Mucosa of descending colon (tissue), 3 donors: ENCODE measurements around the gene GPRC5C. TPM values are rescaled to one million over a fixed set of nuclear protein-coding genes. Genes with fewer than 3 reads are reported as not detected.

Experiments
- ATAC-seq: fragments of 200-7000 bp; cut with Tn5 transposase; one replicate; pipeline ENCODE4 v1.9.1; 2020; ENCODE audit warnings: mild to moderate bottlenecking, moderate library complexity
- DNase-seq, 3 donors: peaks; one replicate each; pipeline ENCODE4 v3.0.0-alpha.2; 2020
- H3K36me3 ChIP-seq: fragments of 200-600 bp; one replicate; pipeline ENCODE4 v1.8.0; 2021; ENCODE audit warnings: low read depth, mild to moderate bottlenecking
- H3K4me1 ChIP-seq: fragments of 200-600 bp; one replicate; pipeline ENCODE4 v1.8.0; 2021; ENCODE audit warnings: low read depth, mild to moderate bottlenecking
- H3K4me3 ChIP-seq: fragments of 200-600 bp; one replicate; pipeline ENCODE4 v1.8.0; 2021; ENCODE audit warnings: mild to moderate bottlenecking
- H3K9me3 ChIP-seq: fragments of 200-600 bp; one replicate; pipeline ENCODE4 v1.8.0; 2021; ENCODE audit warnings: mild to moderate bottlenecking
- CTCF ChIP-seq: fragments of 200-600 bp; IDR thresholded peaks from one replicate; pipeline ENCODE4 v1.8.0; 2022; ENCODE audit warnings: antibody characterized with exemption, mild to moderate bottlenecking
- intact Hi-C, 2 donors: fragments of 100-400 bp; cut with DNase I in 1 of 2; cut with micrococcal nuclease in 1 of 2; formaldehyde crosslinking; loops; one replicate each; pipeline versions ENCODE4 v1.11.0 to v1.11.1; 2022; cut with DNase I, micrococcal nuclease
- long read RNA-seq, 2 donors: library from polyadenylated mRNA; unstranded; transcript quantifications; one replicate each; pipeline ENCODE4 v2.0.0, GENCODE V29; 2019 to 2021
- total RNA-seq, 3 donors: library from RNA; stranded (reverse); fragmentation: NEBNext Ultra II Directional in 2 of 3; extraction: Animal tissue kit (Norgen Biotek cat#: 25700) in 2 of 3; gene quantifications; one replicate each; pipeline versions ENCODE4 v1.2.1 to v1.2.4, GENCODE V29; 2021 to 2023
- donor health status: DM: no; HTN: no; CAD: no; lungs with moderate emphysema.
- donor health status: DM: no; HTN: no; CAD: no.
- donor health status: DM: no; HTN: yes; CAD: no.

GPRC5C gene
- 100 to 1,000 TPM in 2 of 3 donors, 10 to 100 TPM in 1; 62.2 to 172 (median 139) TPM for total RNA-seq
- long read RNA-seq, donor 1, transcript GPRC5C-202 (4 exons, 2,988 nt) = major isoform, 32 of 98 reads
- long read RNA-seq, donor 1, partial matches to known transcripts = 26 of 98 reads
- long read RNA-seq, donor 1, other reads (novel, unspliced or antisense) = 37 of 98 reads
- long read RNA-seq, donor 2, transcript GPRC5C-202 (4 exons, 2,988 nt) = major isoform, 31 of 86 reads
- long read RNA-seq, donor 2, partial matches to known transcripts = 46 of 86 reads
- long read RNA-seq, donor 2, other reads (novel, unspliced or antisense) = 8 of 86 reads

- no peaks in the 10 kb centered on the region for H3K36me3 ChIP-seq
- H3K9me3 ChIP-seq = no peaks in the 10 kb centered on the region
- DNase-seq = peak; percentile 93 to 98 (median 96)
- peak within 1 kb of the TSS; percentile 72 for H3K4me3 ChIP-seq
- ATAC-seq = peak; percentile 75
- no peak for TF ChIP-seq CTCF
- intact Hi-C loops = no loop called here
- peaks cover 40% of the 10 kb centered on the region for H3K4me1 ChIP-seq
Measured at GRCh38 chr17:74431568-74432423, at the start of gene GPRC5C. GPRC5C (plus strand) TSS chr17:74432088; CDS start chr17:74439777, 7,689 bp downstream.

GRCh38 chr17:74383141-74383540, 48.7 kb upstream of the GPRC5C start:
- Histone ChIP-seq H3K4me1 (peaks cover 32% of the 10 kb centered on the region), H3K36me3 (no peaks in the 10 kb centered on the region), H3K9me3 (no peaks in the 10 kb centered on the region), H3K4me3 (no peak overlapping the region)
- TF ChIP-seq CTCF = no peak
- intact Hi-C loops = no loop called here
- ATAC-seq (no peak), DNase-seq (peak in 1 of 3 donors; percentile 8)

- intact Hi-C loops = no loop called here
- no peaks in the 10 kb centered on the region for H3K36me3 ChIP-seq
- TF ChIP-seq CTCF = no peak
- peak in 1 of 3 donors; percentile 21 for DNase-seq
- no peaks in the 10 kb centered on the region for H3K9me3 ChIP-seq
- peaks cover 21% of the 10 kb centered on the region for H3K4me1 ChIP-seq
- no peak overlapping the region for H3K4me3 ChIP-seq
- no peak for ATAC-seq
Measured at GRCh38 chr17:74385201-74385600, 46.7 kb upstream of the GPRC5C start.

GRCh38 chr17:74386386-74386785, 45.5 kb upstream of the GPRC5C start:
- TF ChIP-seq CTCF = no peak
- ATAC-seq (peak; percentile 63), DNase-seq (peak in 1 of 3 donors; percentile 29)
- no peak overlapping the region for H3K4me3 ChIP-seq
- H3K4me1 ChIP-seq = peaks cover 9% of the 10 kb centered on the region
- H3K9me3 ChIP-seq = no peaks in the 10 kb centered on the region
- no peaks in the 10 kb centered on the region for H3K36me3 ChIP-seq
- intact Hi-C loops = no loop called here

GRCh38 chr17:74387365-74388218, 44.3 kb upstream of the GPRC5C start:
- Histone ChIP-seq H3K4me3 (no peak overlapping the region), H3K4me1 (peaks cover 8% of the 10 kb centered on the region), H3K9me3 (no peaks in the 10 kb centered on the region), H3K36me3 (no peaks in the 10 kb centered on the region)
- DNase-seq (peak in 2 of 3 donors; percentile 39 to 56), ATAC-seq (peak; percentile 84)
- TF ChIP-seq CTCF = no peak
- intact Hi-C loops = no loop called here
